Trophoblast cell (in vitro differentiated cells and primary cell): ENCODE results near the gene CLCN4.

Experiments
- DNase-seq, 2 donors: peaks; one replicate each; pipeline ENCODE4 v3.0.0-alpha.2; 2016
- H2AFZ ChIP-seq: 2 replicates; pipeline ENCODE4 v1.6.1; 2013; ENCODE audit warnings: low read length, moderate library complexity, mild to moderate bottlenecking; ENCODE audit not compliant: insufficient read depth, poor library complexity
- H2AK5ac ChIP-seq: 2 replicates; pipeline ENCODE4 v1.6.1; 2013; ENCODE audit warnings: mild to moderate bottlenecking, low read length
- H2BK120ac ChIP-seq: 2 replicates; pipeline ENCODE4 v1.6.1; 2013; ENCODE audit warnings: low read length, mild to moderate bottlenecking, moderate library complexity; ENCODE audit not compliant: insufficient read depth, poor library complexity
- H2BK12ac ChIP-seq: 2 replicates; pipeline ENCODE4 v1.6.1; 2013; ENCODE audit warnings: mild to moderate bottlenecking, low read length, moderate library complexity
- H2BK5ac ChIP-seq: 2 replicates; pipeline ENCODE4 v1.6.1; 2013; ENCODE audit warnings: low read length, low read depth, moderate library complexity, mild to moderate bottlenecking; ENCODE audit not compliant: poor library complexity
- H3K14ac ChIP-seq: 2 replicates; pipeline ENCODE4 v1.6.1; 2013; ENCODE audit warnings: mild to moderate bottlenecking, low read length
- H3K18ac ChIP-seq: 2 replicates; pipeline ENCODE4 v1.6.1; 2013; ENCODE audit warnings: mild to moderate bottlenecking, low read length
- H3K23ac ChIP-seq: 2 replicates; pipeline ENCODE4 v1.6.1; 2013; ENCODE audit warnings: low read length
- H3K27ac ChIP-seq: 2 replicates; pipeline ENCODE4 v1.5.1; 2013; ENCODE audit warnings: low read depth, mild to moderate bottlenecking, inconsistent platforms, low read length, moderate library complexity
- H3K27me3 ChIP-seq: 2 replicates; pipeline ENCODE4 v1.6.1; 2013; ENCODE audit warnings: inconsistent platforms, mild to moderate bottlenecking, low read length, moderate library complexity; ENCODE audit not compliant: insufficient read depth
- H3K36me3 ChIP-seq, 2 experiments: 1 replicate in 1 of 2; 2 replicates in 1 of 2; pipeline ENCODE4 v1.6.1; 2013; ENCODE audit warnings: low read length in 2 of 2, mild to moderate bottlenecking in 2 of 2, moderate library complexity in 1 of 2; ENCODE audit not compliant: insufficient read depth in 2 of 2, control insufficient read depth in 1 of 2
- H3K4ac ChIP-seq: 2 replicates; pipeline ENCODE4 v1.6.1; 2013; ENCODE audit warnings: low read depth, mild to moderate bottlenecking, low read length, moderate library complexity
- H3K4me1 ChIP-seq, 2 experiments: 1 replicate in 1 of 2; 2 replicates in 1 of 2; pipeline ENCODE4 v1.6.1; 2013; ENCODE audit warnings: low read length in 2 of 2, mild to moderate bottlenecking in 2 of 2, moderate library complexity in 1 of 2; ENCODE audit not compliant: insufficient read depth in 2 of 2, control insufficient read depth in 1 of 2
- H3K4me2 ChIP-seq: 2 replicates; pipeline ENCODE4 v1.6.1; 2013; ENCODE audit warnings: inconsistent platforms, mild to moderate bottlenecking, low read length, moderate library complexity
- H3K4me3 ChIP-seq: 2 replicates; pipeline ENCODE4 v1.5.1; 2013; ENCODE audit warnings: mild to moderate bottlenecking, low read depth, low read length, inconsistent platforms
- H3K79me1 ChIP-seq: one replicate; pipeline ENCODE4 v1.6.1; 2013; ENCODE audit warnings: low read length
- H3K79me2 ChIP-seq: 2 replicates; pipeline ENCODE4 v1.6.1; 2013; ENCODE audit warnings: low read length, mild to moderate bottlenecking; ENCODE audit not compliant: control insufficient read depth, insufficient read depth, poor library complexity
- H3K9ac ChIP-seq: 2 replicates; pipeline ENCODE4 v1.6.1; 2013; ENCODE audit warnings: mild to moderate bottlenecking, low read length
- H3K9me3 ChIP-seq: 2 replicates; pipeline ENCODE4 v1.6.1; 2013; ENCODE audit warnings: low read depth, mild to moderate bottlenecking, control low read depth, inconsistent platforms, low read length; ENCODE audit not compliant: insufficient read depth
- H4K12ac ChIP-seq: 2 replicates; pipeline ENCODE4 v1.6.1; 2013; ENCODE audit warnings: low read depth, mild to moderate bottlenecking, low read length, moderate library complexity
- H4K8ac ChIP-seq: 2 replicates; pipeline ENCODE4 v1.6.1; 2013; ENCODE audit warnings: low read depth, mild to moderate bottlenecking, low read length, moderate library complexity
- H4K91ac ChIP-seq: one replicate; pipeline ENCODE4 v1.6.1; 2013; ENCODE audit warnings: low read depth, mild to moderate bottlenecking, low read length, moderate library complexity
- WGBS: extraction: QIAGEN DNeasy Blood & Tissue Kit; methylation state at CpG from one replicate; pipeline ENCODE4 v1.1.7; 2013; ENCODE audit warnings: missing lambda C conversion rate; ENCODE audit not compliant: insufficient read length, insufficient coverage; ENCODE audit errors: extremely low coverage; 5-methylcytosine and 5-hydroxymethylcytosine counted together

Gene CLCN4

DNA sequence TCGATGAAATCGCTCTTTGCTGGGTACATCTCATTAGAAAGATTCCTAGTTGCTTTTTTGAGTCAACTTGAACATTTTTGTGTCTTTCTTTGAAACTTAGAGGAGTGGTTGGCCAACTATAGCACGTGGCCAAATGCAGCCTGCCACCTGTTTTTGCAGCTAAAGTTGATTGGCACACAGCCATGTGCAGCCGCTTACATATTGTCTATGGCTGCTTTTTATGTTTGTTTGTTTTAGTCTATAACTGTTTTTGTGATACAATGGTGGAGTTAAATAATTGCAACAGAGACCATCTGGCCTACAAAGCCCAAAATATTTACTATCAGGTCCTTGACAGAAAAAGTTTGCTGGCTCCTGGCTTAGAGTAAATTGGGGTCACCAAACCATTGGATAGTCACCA is 86.3 kb downstream of the CLCN4 start:
- Histone ChIP-seq H3K79me1 (no peaks in the 10 kb centered on the region), H3K27ac (no peak overlapping the region), H3K4me3 (no peak overlapping the region), H2BK12ac (no peak overlapping the region), H3K9ac (no peak overlapping the region), H4K91ac (no peak overlapping the region), H3K27me3 (no peaks in the 10 kb centered on the region), H3K4me1 (no peaks in the 10 kb centered on the region), H3K14ac (no peak overlapping the region), H2BK5ac (no peak overlapping the region), H3K36me3 (no peaks in the 10 kb centered on the region), H2AK5ac (no peak overlapping the region), H4K12ac (no peak overlapping the region), H3K4me2 (no peak overlapping the region), H2AFZ (no peak overlapping the region), H3K18ac (no peak overlapping the region), H3K4ac (no peak overlapping the region), H3K79me2 (no peaks in the 10 kb centered on the region), H4K8ac (no peak overlapping the region), H3K23ac (no peak overlapping the region), H2BK120ac (no peak overlapping the region), H3K9me3 (no peaks in the 10 kb centered on the region)
- WGBS, result no CpG with 5 or more reads among the region's 4 CpGs
- no peak for DNase-seq

DNA sequence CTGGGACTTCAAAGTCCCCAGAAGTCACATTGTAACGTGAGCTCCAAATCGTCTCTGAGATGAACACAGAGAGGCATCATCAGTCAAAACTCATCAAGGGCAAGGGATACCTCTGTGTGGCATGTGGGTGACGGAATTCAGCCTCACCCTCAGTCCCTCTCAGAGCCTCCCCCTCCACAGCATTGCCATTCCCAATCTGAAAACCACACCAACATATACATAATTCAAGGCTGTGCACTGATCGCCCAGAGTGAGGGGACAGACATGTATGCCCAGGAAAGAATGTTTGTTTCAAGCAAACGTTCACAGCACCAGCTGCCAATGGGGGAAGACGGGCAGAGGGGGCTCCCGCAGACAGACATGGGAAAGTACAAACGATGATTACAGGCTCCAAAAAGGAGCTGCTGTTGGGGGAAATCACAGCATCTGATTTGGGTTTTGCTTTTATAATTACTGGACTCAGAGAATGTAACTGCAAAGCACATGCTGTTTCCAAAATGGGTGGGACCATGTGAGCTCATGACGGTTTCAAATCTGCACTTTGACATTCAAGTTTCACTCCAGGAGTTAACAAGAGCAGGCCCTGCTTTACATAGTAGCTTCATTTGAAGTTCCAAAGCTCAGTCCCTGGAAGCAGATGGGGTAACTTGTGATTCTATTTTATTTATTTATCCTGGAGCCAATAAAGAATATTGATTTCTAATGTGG is 88.3 kb downstream of the CLCN4 start:
- Histone ChIP-seq H3K36me3 (no peaks in the 10 kb centered on the region), H3K4me3 (no peak overlapping the region), H2AK5ac (no peak overlapping the region), H3K9me3 (no peaks in the 10 kb centered on the region), H3K4me2 (no peak overlapping the region), H2BK5ac (no peak overlapping the region), H3K79me1 (no peaks in the 10 kb centered on the region), H3K9ac (no peak overlapping the region), H3K18ac (no peak overlapping the region), H2BK12ac (no peak overlapping the region), H4K8ac (no peak overlapping the region), H3K79me2 (no peaks in the 10 kb centered on the region), H3K4me1 (no peaks in the 10 kb centered on the region), H4K12ac (no peak overlapping the region), H3K27ac (no peak overlapping the region), H4K91ac (no peak overlapping the region), H3K14ac (no peak overlapping the region), H2AFZ (no peak overlapping the region), H3K27me3 (no peaks in the 10 kb centered on the region), H3K23ac (no peak overlapping the region), H2BK120ac (no peak overlapping the region), H3K4ac (no peak overlapping the region)
- no CpG with 5 or more reads among the region's 9 CpGs for WGBS
- no peak for DNase-seq

DNA sequence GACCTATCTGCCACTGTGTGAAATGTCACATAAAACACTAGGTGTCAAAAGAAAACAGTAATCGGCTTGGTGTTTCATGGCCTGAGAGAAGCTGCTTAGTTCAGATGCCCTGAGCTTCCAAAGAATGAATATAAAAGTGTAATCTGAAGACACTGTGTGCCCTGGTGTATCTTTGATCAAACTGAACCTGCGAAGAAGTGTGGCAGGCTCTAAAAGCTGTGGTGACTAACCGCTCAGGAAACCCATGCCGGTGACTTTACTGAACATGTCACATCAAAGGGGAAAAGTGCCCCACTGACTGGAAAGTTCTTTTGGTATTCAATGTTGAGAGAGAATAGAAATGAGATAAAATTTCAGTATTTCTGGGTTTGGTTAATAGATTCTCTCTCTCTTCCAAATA is 89.1 kb downstream of the CLCN4 start:
- H3K27ac ChIP-seq, result no peak overlapping the region
- no peaks in the 10 kb centered on the region for H3K9me3 ChIP-seq
- no peaks in the 10 kb centered on the region for H3K4me1 ChIP-seq
- no peaks in the 10 kb centered on the region for H3K36me3 ChIP-seq
- H4K91ac ChIP-seq, result no peak overlapping the region
- H2BK12ac ChIP-seq, result no peak overlapping the region
- no peak overlapping the region for H4K8ac ChIP-seq
- no peak overlapping the region for H3K9ac ChIP-seq
- H2BK120ac ChIP-seq, result no peak overlapping the region
- H3K79me1 ChIP-seq, result no peaks in the 10 kb centered on the region
- H2BK5ac ChIP-seq, result no peak overlapping the region
- H3K23ac ChIP-seq, result no peak overlapping the region
- no peak overlapping the region for H3K18ac ChIP-seq
- H3K27me3 ChIP-seq, result no peaks in the 10 kb centered on the region
- H3K14ac ChIP-seq, result no peak overlapping the region
- H4K12ac ChIP-seq, result no peak overlapping the region
- no peak overlapping the region for H2AFZ ChIP-seq
- no peak overlapping the region for H3K4me3 ChIP-seq
- H2AK5ac ChIP-seq, result no peak overlapping the region
- no peak for DNase-seq
- no peaks in the 10 kb centered on the region for H3K79me2 ChIP-seq
- no peak overlapping the region for H3K4me2 ChIP-seq
- WGBS, result no CpG with 5 or more reads among the region's 4 CpGs
- no peak overlapping the region for H3K4ac ChIP-seq

DNA sequence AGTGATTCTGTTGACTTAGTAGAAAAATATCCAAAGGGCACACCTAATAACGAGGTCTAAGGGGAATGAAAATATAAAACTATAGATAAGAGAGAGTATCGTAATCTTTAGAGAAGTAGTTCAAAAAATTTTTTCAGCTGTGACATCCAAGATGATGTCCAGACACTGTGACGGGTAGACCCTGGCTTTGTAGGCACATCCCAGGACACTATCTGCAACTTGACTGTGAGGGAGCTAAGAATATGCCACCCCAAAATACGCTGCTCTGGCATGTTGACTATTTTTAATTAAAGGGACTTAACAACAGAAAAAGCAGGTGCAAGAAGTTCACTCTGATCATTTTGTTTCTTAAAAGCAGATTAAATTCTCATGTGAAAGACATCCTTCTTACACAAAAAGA is 89.5 kb downstream of the CLCN4 start:
- Histone ChIP-seq H3K23ac (no peak overlapping the region), H2BK12ac (no peak overlapping the region), H3K36me3 (no peaks in the 10 kb centered on the region), H3K79me2 (no peaks in the 10 kb centered on the region), H3K4ac (no peak overlapping the region), H4K91ac (no peak overlapping the region), H3K18ac (no peak overlapping the region), H3K9me3 (no peaks in the 10 kb centered on the region), H2AK5ac (no peak overlapping the region), H3K4me1 (no peaks in the 10 kb centered on the region), H3K79me1 (no peaks in the 10 kb centered on the region), H3K4me3 (no peak overlapping the region), H4K8ac (no peak overlapping the region), H3K27me3 (no peaks in the 10 kb centered on the region), H3K27ac (no peak overlapping the region), H3K4me2 (no peak overlapping the region), H2BK120ac (no peak overlapping the region), H2BK5ac (no peak overlapping the region), H3K14ac (no peak overlapping the region), H4K12ac (no peak overlapping the region), H3K9ac (no peak overlapping the region), H2AFZ (no peak overlapping the region)
- DNase-seq, result no peak
- WGBS, result no CpG with 5 or more reads among the region's 4 CpGs
